ENCODE results near the gene RFNG. TPM values are rescaled to one million over a fixed set of nuclear protein-coding genes. Genes with fewer than 3 reads are reported as not detected.

Gene RFNG
- total RNA-seq, 1 experiment from 2014 or later, result 52.0 TPM

- no peaks in the 10 kb centered on the region for H4K20me1 ChIP-seq (ENCODE audit: insufficient read depth)
- H3K79me2 ChIP-seq (ENCODE audit: insufficient read depth, low read length), result peaks cover 11% of the 10 kb centered on the region; the same call in 1 of the 2 replicates
- no peaks in the 10 kb centered on the region for H3K27me3 ChIP-seq (ENCODE audit: insufficient read depth, low read length)
- no peak overlapping the region for H2AFZ ChIP-seq (ENCODE audit: low read depth, low read length, poor library complexity, severe bottlenecking)
- H3K9me3 ChIP-seq (ENCODE audit: control insufficient read depth in 1 of 2, insufficient read depth in 1 of 2, low read depth in 1 of 2, low read length in 2 of 2), result no peaks in the 10 kb centered on the region
- TF ChIP-seq RAD21 (IDR thresholded peaks at IDR 0.05; ENCODE audit: low read depth) (no peak), TCF7L2 (IDR thresholded peaks at IDR 0.05; ENCODE audit: borderline replicate concordance, extremely low read depth, insufficient read depth, insufficient read length) (no peak), EZH2 (IDR thresholded peaks at IDR 0.05) (no peak), ELF1 (IDR thresholded peaks at IDR 0.05; ENCODE audit: borderline replicate concordance, low read depth) (no peak), JUND (IDR thresholded peaks at IDR 0.05) (no peak), FOSL1 (IDR thresholded peaks at IDR 0.05; ENCODE audit: low read depth) (no peak), SRF (IDR thresholded peaks at IDR 0.05; ENCODE audit: low read depth) (no peak), CTCF (IDR thresholded peaks at IDR 0.05 in 2 of 3, conservative IDR thresholded peaks at IDR 0.05 in 1 of 3; ENCODE audit: borderline replicate concordance in 1 of 3, insufficient read depth in 1 of 3, low read depth in 2 of 3, low read length in 2 of 3) (no peak), CEBPB (IDR thresholded peaks at IDR 0.05; ENCODE audit: low read depth) (no peak)
- no peaks in the 10 kb centered on the region for H3K9me2 ChIP-seq (ENCODE audit: insufficient read depth)
- no TSS peak for BruUV-seq (replicated peaks)
- H3K27ac ChIP-seq (ENCODE audit: low read depth, low read length), result no peak overlapping the region; the same call in 1 of the 2 replicates
- no peak for DNase-seq (ENCODE audit: low read depth, low spot score)
- POLR2A ChIA-PET, result interaction anchor here (1.8 kb wide), 1 partner anchor 8 kb away, joined by 4 read pairs; the partner anchor contains the start of gene DCXR
- RAD21 ChIA-PET (ENCODE audit: low non-redundant PET in 1 of 2, low total read pairs in 2 of 2, uncharacterized antibody in 2 of 2, unreplicated experiment in 2 of 2), result interaction anchor here in 1 of 2 experiments (0.6 to 0.9 kb wide), 2 partner anchors 70 to 322 kb away, joined by 3 read pairs; no protein-coding TSS in a partner anchor
- H3K4me3 ChIP-seq (replicated peaks in 1 of 2; ENCODE audit: low read depth in 1 of 2, low read length in 2 of 2), result no peak overlapping the region
- no peak overlapping the region for H3K4me2 ChIP-seq (ENCODE audit: low read length)
- H3K9ac ChIP-seq (ENCODE audit: low read length), result no peak overlapping the region
- H3K4me1 ChIP-seq (ENCODE audit: control insufficient read depth in 1 of 2, insufficient read depth in 2 of 2, low read length in 2 of 2), result peaks cover 12 to 39% of the 10 kb centered on the region in 2 experiments; a peak in 3 of 4 replicates
- H3K36me3 ChIP-seq (ENCODE audit: control insufficient read depth in 1 of 2, insufficient read depth in 2 of 2, low read length in 2 of 2), result no peaks in the 10 kb centered on the region; a peak in 1 of 4 replicates
- CTCF ChIA-PET, result interaction anchor here (1.2 to 3.0 kb wide), 6 partner anchors 8 to 170 kb away, joined by 3 to 39 read pairs (median 8); partner anchors contain the start of genes CENPX, DCXR, FASN and LRRC45
- no peak for ATAC-seq
- intact Hi-C loops (cut with micrococcal nuclease), result no loop called here
Observed at GRCh38 chr17:82029391-82029790, 22.2 kb downstream of the RFNG start.
